Midbrain (tissue), 1 donor: ENCODE data around the gene L3MBTL2.
"Not testable (repeated sequence)": the region's sequence is repeated elsewhere in the genome, so short reads cannot be mapped to it uniquely, and the experiment has no call there.

ENCODE experiments used
- DNase-seq: peaks from one replicate; lab custom pipeline; 2025; lab: John Stamatoyannopoulos, UW

Gene L3MBTL2

GRCh38 chr22:41241133-41241676 is 36.1 kb downstream of the L3MBTL2 start:
- DNase-seq = no peak

DNA sequence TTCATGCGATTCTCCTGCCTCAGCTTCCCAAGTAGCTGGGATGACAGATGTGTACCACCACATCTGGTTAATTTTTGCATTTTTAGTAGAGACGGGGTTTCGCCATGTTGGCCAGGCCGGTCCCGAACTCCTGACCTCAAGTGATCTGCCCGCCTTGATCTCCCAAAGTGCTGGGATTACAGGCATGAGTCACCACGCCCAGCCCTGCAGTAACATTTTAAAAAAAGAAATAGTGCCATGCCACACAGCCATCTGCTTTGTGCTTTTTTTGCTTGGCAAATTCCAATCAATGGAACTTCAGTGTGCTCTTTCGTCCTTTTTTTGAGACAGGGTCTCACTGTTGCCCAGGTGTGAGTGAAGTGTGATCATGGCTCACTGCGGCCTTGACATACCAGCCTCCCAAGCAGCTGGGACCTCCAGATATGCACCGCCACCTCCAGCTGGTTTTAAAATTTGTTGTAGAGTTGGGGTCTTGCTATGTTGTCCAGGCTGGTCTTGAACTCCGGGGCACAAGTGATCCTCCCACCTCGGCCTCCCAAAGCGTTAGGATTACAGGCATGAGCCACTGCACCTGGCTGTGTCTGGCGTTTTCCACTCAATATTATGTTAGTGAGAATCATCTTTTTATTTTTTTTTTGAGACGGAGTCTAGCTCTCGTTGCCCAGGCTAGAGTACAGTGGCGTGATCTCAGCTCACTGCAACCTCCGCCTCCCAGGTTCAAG is 37.4 kb downstream of the L3MBTL2 start:
- DNase-seq = no peak

DNA sequence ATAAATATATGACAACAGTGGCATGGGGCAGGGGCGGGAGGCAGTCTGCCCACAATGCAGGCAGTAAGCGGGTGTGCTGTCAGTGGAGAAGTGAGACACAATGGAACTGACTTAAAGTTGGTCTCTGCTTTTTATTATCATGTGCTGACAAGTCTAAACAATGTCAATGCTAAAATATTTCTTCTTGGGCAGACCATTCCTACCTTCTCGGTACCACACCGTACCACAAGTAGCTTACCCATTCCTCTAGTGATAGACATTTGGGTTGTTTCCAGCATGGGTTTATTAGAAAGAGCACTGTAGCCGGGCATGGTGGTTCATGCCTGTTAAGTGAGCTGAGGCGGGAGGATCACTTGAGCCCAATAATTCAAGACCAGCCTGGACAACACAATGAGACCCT is 38.2 kb downstream of the L3MBTL2 start:
- no peak for DNase-seq

DNA sequence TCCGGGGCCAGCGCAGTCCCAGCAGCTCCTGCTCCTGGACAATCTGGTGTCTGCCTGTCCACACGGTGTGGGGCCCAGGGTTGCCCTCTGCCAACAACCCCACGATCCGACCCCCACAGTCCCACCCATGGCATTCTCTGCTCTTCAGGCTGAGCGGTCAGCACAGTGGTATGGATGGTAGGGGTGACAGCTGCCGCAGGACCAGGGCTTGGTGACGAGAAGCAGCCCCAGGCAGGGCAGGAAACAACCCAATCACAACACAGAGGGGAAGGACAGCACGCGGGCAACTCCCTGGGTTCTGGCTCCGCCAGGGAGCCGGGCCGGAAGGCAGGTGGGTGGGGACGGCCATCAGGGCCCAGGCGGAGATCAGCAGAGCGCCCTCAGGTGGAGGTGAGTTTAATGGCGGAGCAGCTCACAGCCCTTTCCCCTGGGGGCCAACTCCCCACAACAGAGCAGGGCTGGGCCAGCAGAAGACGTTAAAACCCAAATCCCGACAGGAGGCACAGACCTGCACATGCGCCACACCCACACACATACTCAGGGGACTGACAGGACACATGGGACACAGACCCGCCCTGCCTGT is 40.9 kb downstream of the L3MBTL2 start:
- DNase-seq = no peak

DNA sequence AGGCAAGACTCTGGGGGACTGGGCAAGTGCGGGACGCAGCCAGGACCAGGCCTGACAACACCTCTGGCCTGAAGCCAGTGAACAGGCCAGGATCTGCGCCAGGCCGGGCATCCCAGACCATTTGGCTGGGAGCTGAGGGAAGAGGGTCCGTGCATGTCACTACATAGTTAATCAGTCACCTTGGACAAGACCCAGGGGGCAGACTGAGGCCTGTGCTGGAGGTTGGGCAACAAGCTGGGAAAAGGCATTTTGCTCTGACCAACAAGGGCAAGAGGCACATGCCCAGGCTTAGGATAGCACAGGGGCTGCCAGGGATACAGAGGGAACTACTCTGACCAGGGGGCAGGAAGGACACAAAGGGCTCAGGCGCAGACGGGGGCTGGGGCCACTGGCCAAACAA is 42.6 kb downstream of the L3MBTL2 start:
- DNase-seq = no peak

DNA sequence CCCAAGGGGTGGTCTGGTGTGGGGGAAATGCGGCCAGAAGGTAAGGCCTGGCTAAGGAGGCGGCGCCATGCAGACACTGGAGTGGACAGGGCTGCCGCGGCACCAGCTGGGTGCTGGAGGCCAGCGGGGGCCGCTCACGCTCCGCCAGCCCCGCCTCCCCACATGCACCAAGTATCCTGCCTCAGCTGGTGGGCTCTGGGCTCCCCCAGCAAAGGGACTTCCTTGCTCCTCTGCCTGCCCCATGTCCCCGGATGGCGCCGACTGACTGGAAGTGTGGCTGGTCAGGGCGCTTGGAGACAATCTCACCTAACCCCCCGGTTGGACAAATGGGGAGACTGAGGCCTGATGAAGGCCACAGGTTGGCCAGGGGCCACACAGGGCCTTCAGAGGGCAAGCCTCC is 43.2 kb downstream of the L3MBTL2 start:
- DNase-seq = no peak

DNA sequence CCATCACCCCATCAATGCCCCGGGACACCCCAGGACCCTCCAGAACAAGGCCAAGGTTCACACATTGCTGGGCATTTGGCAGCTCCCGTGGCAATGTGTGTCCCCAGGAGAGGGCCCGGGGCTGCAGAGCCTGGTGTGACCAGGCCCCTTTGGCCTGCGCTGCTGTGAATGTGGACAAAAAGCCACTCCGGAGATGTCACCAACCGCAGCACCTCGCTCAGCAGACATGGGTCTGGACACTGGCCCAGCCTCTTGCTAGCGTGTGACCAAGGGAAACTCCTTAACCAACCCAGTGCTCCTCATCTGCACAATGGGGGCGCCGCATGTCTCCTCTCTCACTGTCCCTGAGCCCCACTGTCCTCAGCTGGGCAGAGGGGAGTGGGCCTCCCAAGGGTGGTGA is 43.6 kb downstream of the L3MBTL2 start:
- DNase-seq = no peak

DNA sequence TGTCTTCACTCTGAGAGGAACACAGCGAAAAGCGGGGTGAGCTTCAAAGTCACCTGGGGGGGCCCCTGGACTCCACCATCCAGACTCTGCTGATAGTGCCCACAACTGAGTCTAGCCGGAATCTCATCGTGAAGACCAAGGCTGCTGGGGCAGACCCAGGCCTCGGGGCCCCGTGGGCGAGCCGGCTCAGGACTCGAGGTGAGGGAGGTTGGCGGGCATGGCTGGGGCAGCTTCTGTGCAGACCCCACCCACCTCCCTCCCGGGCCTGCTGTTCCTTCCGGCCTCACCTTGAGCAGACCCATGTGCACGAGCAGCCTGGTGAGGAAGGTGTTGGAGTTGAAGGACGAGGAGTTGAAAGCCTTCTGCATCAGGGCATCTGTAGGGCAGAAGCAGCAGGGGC is 44.3 kb downstream of the L3MBTL2 start:
- no peak for DNase-seq

DNA sequence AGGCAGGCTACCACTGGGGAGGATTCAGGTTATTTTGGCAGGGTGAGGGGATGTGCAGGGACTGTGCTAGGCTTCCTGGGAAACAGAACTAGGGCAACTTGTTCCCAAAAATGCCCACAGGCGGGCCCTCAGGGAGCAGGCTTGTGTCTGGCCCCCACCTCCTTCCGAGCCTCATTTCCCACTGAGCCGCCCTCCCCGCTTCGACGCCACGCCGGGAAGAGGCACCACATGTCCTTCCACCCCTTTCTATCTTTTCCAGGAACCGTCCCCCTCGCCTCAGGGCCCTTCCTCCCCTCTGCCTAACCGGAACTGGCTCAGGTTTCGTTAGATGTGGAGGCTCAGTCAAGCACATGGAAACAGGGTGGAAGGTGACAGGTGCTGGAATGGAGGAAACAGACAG is 45.0 kb downstream of the L3MBTL2 start:
- no peak for DNase-seq

DNA sequence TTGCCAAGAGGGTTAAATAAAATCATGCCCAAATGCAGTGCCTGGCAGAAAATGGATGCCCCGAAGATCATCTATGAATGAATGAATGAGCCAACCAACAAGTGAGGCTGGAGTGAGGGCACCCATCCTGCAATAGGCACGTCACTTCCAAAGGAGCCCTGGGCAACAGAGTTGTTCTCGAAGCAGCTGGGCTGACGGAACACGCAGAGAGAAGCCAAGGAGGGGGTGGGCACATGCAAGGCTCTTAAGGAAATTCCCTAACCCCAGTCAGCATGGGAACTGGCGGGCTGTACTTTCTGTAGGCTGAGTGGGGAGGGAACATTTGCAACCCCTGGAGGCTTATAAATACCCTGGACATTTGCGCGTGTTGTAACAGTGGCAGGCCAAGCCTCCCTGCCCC is 47.3 kb downstream of the L3MBTL2 start:
- DNase-seq = no peak

GRCh38 chr22:41254230-41254629 is 49.1 kb downstream of the L3MBTL2 start:
- no peak for DNase-seq

DNA sequence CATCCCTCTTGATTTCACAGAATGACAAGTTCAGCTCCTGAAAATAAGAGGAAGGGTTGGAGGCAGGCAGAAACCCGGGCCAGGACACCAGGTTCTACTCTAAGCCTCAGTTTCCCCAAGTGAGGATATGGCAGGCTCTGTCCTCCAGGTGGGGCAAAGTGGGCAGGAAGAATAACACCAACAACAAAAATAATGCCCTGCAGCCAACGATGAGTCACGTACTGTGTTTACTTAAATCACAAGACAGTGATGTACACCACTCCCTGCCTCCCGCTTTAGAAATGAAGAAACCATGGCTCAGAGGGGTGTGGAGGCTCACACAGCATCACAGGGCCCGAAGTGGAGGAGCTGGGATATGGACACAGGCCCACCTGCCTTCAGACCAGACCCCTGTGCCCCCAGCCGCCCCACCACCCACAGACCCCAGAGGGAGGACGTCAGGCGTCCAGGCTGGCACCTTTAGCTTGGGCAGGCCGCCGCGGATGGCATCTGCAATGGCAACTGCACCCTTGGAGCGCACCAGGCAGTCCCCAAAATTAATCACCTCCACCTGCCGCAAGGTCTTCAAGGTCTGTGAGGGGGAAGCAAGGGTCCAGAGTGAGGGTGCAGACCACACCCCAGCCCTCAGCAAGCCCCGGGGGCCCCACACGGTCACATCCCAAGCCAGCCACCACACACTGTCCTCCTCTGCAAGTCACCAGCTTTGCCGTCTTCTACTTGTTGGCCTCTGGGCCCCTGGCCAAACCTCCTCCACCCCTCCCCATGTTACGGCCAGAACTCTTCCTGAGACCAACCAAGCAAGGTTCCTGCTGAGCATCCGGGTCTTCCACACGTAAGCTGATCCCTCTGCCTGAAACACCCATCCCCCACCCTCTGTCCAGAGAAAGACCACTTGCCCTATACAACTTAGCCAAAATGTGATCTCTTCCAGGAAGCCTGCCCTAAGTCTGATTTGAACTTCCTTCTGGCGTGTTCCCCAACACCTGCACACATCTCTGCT is 51.4 kb downstream of the L3MBTL2 start:
- DNase-seq = no peak

- DNase-seq = no peak
Observed at GRCh38 chr22:41257696-41258095, 52.6 kb downstream of the L3MBTL2 start.

DNA sequence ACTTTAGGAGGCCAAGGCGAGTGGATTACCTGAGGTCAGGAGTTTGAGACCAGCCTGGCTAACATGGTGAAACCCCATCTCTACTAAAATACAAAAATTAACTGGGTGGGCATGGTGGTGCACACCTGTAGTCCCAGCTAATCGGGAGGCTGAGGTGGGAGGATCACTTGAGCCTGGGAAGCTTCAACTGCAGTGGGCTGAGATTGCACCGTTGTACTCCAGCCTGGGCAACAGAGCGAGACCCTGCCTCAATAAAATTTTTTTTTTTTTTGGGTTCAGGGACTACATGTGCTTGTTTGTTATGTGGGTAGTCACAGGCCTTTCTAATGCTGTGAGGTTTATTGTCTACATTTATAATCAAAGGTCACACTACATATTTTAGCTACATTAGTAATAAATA is 54.6 kb downstream of the L3MBTL2 start:
- not testable (repeated sequence) for DNase-seq

DNA sequence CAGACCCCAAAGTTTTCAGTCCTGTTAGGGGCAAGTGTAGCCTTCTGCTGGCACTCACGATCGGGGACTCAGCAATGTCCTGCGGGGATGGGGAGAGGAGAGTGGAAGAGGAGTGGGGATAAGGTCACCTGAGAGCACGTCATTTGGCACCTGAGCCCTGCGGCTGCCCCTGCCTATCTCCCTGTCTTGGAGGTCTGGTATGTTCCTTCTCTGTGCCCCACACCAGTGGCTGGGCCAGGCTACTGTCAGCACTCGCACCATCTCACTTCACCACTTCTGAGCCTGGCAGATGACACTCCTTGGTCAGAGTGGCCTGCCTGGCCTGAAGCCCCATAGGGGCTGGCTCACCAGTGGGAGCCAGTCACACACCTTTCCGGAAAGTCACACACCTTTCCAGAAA is 55.8 kb downstream of the L3MBTL2 start:
- DNase-seq = no peak

DNA sequence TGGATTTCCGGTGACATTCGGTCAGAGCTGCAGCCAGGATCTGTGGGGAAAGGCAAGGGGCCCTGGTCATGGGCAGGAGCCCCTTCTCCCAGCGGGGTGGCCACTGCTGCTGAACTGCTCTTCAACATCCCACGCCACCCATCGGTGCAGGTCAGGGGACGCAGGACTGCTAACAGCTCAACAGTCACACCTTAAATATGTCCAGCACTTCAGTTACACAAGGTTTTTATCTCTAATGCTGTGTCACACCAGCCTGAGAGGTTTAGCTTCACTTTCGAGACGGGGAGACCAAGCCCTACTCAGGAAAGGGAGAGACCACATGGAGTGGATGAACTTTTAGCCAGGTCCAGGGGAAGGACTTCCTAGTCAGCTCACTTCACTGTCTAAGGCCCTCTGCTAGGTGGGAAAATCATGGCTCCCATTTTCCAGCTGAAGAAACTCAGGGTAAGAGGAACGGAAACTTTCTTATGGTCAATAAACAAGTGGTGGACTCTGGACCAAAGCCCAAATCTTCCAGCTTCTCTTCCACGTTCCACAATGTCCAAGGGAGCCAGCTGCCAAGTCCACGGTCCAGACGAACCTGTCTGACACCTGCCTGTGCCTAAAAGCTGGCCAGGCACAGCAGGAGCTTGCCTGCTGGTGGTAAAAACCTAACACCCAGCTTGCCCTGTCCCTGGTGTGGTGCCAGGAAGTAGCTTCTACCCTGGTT is 56.6 kb downstream of the L3MBTL2 start:
- DNase-seq = no peak

- DNase-seq = no peak
Observed at GRCh38 chr22:41262250-41262765, 57.2 kb downstream of the L3MBTL2 start.

DNA sequence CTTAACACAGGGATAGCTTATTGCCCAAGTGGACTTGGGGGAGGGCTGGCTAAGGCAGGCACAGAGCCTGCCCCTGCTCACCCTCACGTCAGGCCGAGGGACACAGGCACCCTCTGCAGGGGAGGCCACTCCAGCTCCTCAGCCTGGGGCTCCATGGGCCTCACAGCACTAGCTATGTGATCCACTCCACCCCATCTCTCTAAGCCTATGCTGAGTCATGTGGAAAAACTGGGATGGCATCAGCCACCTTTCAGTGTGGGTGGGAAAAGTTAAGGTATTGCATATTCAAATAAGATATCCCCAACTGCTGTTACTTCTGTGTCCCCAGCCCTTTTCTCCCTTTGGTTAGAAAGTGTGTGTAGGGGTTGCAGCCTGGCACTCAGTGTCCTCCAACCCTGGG is 58.6 kb downstream of the L3MBTL2 start:
- no peak for DNase-seq

DNA sequence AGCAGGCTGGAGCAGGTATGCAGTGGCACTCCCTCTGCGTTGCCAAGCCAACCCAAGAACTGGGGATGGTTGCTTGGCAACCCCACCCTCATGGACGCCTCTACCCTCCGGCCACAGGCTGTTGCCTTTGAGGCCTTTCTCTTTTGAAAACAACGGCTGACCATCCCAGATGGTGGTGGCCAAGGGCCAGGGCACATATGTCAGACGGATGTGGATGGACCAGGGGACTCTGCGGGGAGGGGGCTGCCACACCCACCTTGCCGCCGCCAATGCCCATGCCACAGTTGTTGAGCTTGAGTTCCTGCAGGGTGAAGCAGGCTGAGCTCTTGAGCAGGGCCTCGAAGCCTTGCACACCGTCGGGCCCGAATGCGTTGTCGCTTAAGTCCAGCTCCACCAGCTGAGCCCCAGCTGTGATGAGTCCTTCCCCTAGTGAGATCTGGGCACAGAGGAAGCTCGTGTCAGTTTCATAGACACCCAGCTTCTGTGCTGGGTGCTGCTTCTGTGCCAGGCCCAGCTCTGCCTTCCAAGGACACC is 59.4 kb downstream of the L3MBTL2 start:
- DNase-seq = peak; percentile 85

- DNase-seq = no peak
Observed at GRCh38 chr22:41267958-41268357, 62.8 kb downstream of the L3MBTL2 start.

- no peak for DNase-seq
Observed at GRCh38 chr22:41271787-41272186, 66.7 kb downstream of the L3MBTL2 start.
